GM23338 (cell line): ENCODE results near the gene TARP.

Experiments used
- CREB1 ChIP-seq: fragments of 250-450 bp; sonication (Bioruptor Pico); IDR thresholded peaks from 2 replicates; pipeline ENCODE4 v1.5.0; 2020; ENCODE audit warnings: low read depth, mild to moderate bottlenecking, moderate library complexity
- CTCF ChIP-seq, 2 experiments: fragments of 200-600 bp in 1 of 2; sonication (generic) in 1 of 2; conservative IDR thresholded peaks; 2 replicates each; pipeline versions ENCODE4 v1.5.1 to v1.6.1; 2016 to 2017; ENCODE audit warnings: antibody characterized with exemption in 2 of 2, low read depth in 2 of 2, mild to moderate bottlenecking in 2 of 2, moderate library complexity in 1 of 2
- ETS1 ChIP-seq: IDR thresholded peaks from 2 replicates; pipeline ENCODE4 v1.6.1; 2016; ENCODE audit warnings: antibody characterized with exemption
- EZH2 ChIP-seq: fragments of 200-600 bp; sonication (generic); IDR thresholded peaks from one replicate; pipeline ENCODE4 v1.8.0; 2017; ENCODE audit warnings: antibody characterized with exemption, mild to moderate bottlenecking, low read depth; ENCODE audit not compliant: unreplicated experiment
- EZH2phosphoT487 ChIP-seq: fragments of 200-600 bp; sonication (generic); IDR thresholded peaks from one replicate; pipeline ENCODE4 v1.8.1; 2018; ENCODE audit warnings: antibody characterized with exemption; ENCODE audit not compliant: unreplicated experiment
- JUNB ChIP-seq: IDR thresholded peaks from one replicate; pipeline ENCODE4 v1.6.1; 2016; ENCODE audit warnings: antibody characterized with exemption; ENCODE audit not compliant: unreplicated experiment
- NANOG ChIP-seq: IDR thresholded peaks from 2 replicates; pipeline ENCODE4 v1.6.1; 2016; ENCODE audit warnings: antibody characterized with exemption, borderline replicate concordance
- POLR2AphosphoS5 ChIP-seq: IDR thresholded peaks from 2 replicates; pipeline ENCODE4 v1.6.1; 2016; ENCODE audit warnings: antibody characterized with exemption, low read depth
- STAT1 ChIP-seq: IDR thresholded peaks from one replicate; pipeline ENCODE4 v1.6.1; 2016; ENCODE audit warnings: antibody characterized with exemption; ENCODE audit not compliant: unreplicated experiment
- ZNF114 ChIP-seq: fragments of 250-450 bp; sonication (Bioruptor Pico); IDR thresholded peaks from 2 replicates; pipeline ENCODE4 v1.5.0; 2020; ENCODE audit warnings: mild to moderate bottlenecking, moderate library complexity
- ZNF331 ChIP-seq: fragments of 250-450 bp; sonication (Bioruptor Pico); IDR thresholded peaks from 2 replicates; pipeline ENCODE4 v1.5.0; 2020; ENCODE audit warnings: low read depth, mild to moderate bottlenecking, moderate library complexity
- ZNF462 ChIP-seq: fragments of 250-450 bp; sonication (Bioruptor Pico); IDR thresholded peaks from 2 replicates; pipeline ENCODE4 v1.5.0; 2020; ENCODE audit warnings: mild to moderate bottlenecking, moderate library complexity

- no peak for TF ChIP-seq CTCF (conservative IDR thresholded peaks at IDR 0.05; ENCODE audit: low read depth in 2 of 2)
- TF ChIP-seq ZNF114 (CRISPR knock-in tag), result no peak
- TF ChIP-seq STAT1, result no peak
- no peak for TF ChIP-seq EZH2phosphoT487
- no peak for TF ChIP-seq CREB1 (CRISPR knock-in tag)
- TF ChIP-seq EZH2, result no peak
- no peak for TF ChIP-seq ZNF331 (CRISPR knock-in tag)
- TF ChIP-seq POLR2AphosphoS5, result no peak
- TF ChIP-seq JUNB, result no peak
- TF ChIP-seq NANOG, result no peak
- no peak for TF ChIP-seq ETS1
- TF ChIP-seq ZNF462 (CRISPR knock-in tag), result no peak
Measured at GRCh38 chr7:38306914-38307313, 33.5 kb upstream of the TARP start.
